HFF-Myc (cell line): Measurements from ENCODE around the gene TANGO2.

Experiments
- DNase-seq: peaks from one replicate; pipeline ENCODE4 v3.0.0-alpha.2; 2011; ENCODE audit warnings: low read depth; ENCODE audit errors: extremely low read depth
- H3K4me3 ChIP-seq: replicated peaks from 2 replicates; pipeline ENCODE4 v1.5.1; 2011; ENCODE audit warnings: low read depth, mild to moderate bottlenecking, control low read depth, low read length
- CTCF ChIP-seq: IDR thresholded peaks from 2 replicates; pipeline ENCODE4 v1.5.1; 2012; ENCODE audit warnings: mild to moderate bottlenecking, low read depth, low read length, control low read depth; ENCODE audit errors: missing control alignments

The TANGO2 gene

GRCh38 chr22:20112623-20113511 lies 92.0 kb downstream of the TANGO2 start:
- H3K4me3 ChIP-seq, result no peak overlapping the region
- TF ChIP-seq CTCF, result no peak
- no peak for DNase-seq

- no peak for TF ChIP-seq CTCF
- no peak overlapping the region for H3K4me3 ChIP-seq
- no peak for DNase-seq
Measured at GRCh38 chr22:20113551-20114310, 92.8 kb downstream of the TANGO2 start.

GRCh38 chr22:20114506-20115475 lies 93.9 kb downstream of the TANGO2 start:
- no peak for DNase-seq
- no peak for TF ChIP-seq CTCF
- peak overlapping the region; percentile 87 for H3K4me3 ChIP-seq

GRCh38 chr22:20115691-20116375 lies 94.9 kb downstream of the TANGO2 start, which contains the start of gene RANBP1:
TSS of gene RANBP1 (plus strand) at chr22:20116104. CDS start at chr22:20116185, 81 bp downstream.
- peak within 1 kb of the TSS; percentile 87 for H3K4me3 ChIP-seq
- DNase-seq, result no peak
- no peak for TF ChIP-seq CTCF

- no peak for DNase-seq
- peak overlapping the region; percentile 87 for H3K4me3 ChIP-seq
- no peak for TF ChIP-seq CTCF
Measured at GRCh38 chr22:20116376-20116950, 95.6 kb downstream of the TANGO2 start.
